IMR-90 (cell line): ENCODE measurements around the gene NF2. TPM values are rescaled to one million over a fixed set of nuclear protein-coding genes. Genes with fewer than 3 reads are reported as not detected.
A peak's percentile ranks its signal among the peaks of the same experiment; 100 is the strongest.

Source experiments
- ATAC-seq: fragments of 200-7000 bp; cut with Tn5 transposase; 2 replicates; pipeline ENCODE4 v1.9.1; 2020; ENCODE audit warnings: low read depth, mild to moderate bottlenecking, moderate library complexity
- BruUV-seq: library from RNA; stranded (reverse); fragments of 400-500 nt; replicated peaks from 2 replicates; lab custom pipeline; 2021; lab: Mats Ljungman, UMichigan
- CTCF ChIA-PET: fragments of 300-600 bp; formaldehyde crosslinking; extraction: SDS; loops from one replicate; lab custom pipeline; 2021; ENCODE audit warnings: antibody characterized with exemption; lab: Yijun Ruan, JAX
- POLR2A ChIA-PET: fragments of 300-600 bp; sonication (Branson Sonifier 250); formaldehyde crosslinking; loops from one replicate; lab custom pipeline; 2022; ENCODE audit warnings: antibody characterized with exemption; ENCODE audit not compliant: unreplicated experiment; lab: Charles Lee
- DNase-seq: peaks from one replicate; pipeline ENCODE4 v3.0.0; 2013
- H2AFZ ChIP-seq: replicated peaks from 2 replicates; pipeline ENCODE3; 2013; ENCODE audit warnings: low read length, mild to moderate bottlenecking; ENCODE audit not compliant: poor library complexity
- H2AK5ac ChIP-seq: 2 replicates; pipeline ENCODE4 v1.6.1; 2013; ENCODE audit warnings: low read depth, low read length, inconsistent platforms
- H2AK9ac ChIP-seq: replicated peaks from 2 replicates; pipeline ENCODE3; 2013; ENCODE audit warnings: mild to moderate bottlenecking, low read depth, low read length, moderate library complexity; ENCODE audit not compliant: poor library complexity
- H2BK120ac ChIP-seq: 2 replicates; pipeline ENCODE4 v1.6.1; 2013; ENCODE audit warnings: low read depth, low read length, inconsistent platforms
- H2BK15ac ChIP-seq: 3 replicates; pipeline ENCODE4 v1.6.1; 2013; ENCODE audit warnings: low read depth, low read length, inconsistent platforms
- H2BK20ac ChIP-seq: 2 replicates; pipeline ENCODE4 v1.6.1; 2013; ENCODE audit warnings: low read depth, mild to moderate bottlenecking, inconsistent platforms, low read length, moderate library complexity
- H2BK5ac ChIP-seq: 2 replicates; pipeline ENCODE4 v1.6.1; 2013; ENCODE audit warnings: mild to moderate bottlenecking, low read depth, low read length, inconsistent platforms; ENCODE audit not compliant: poor library complexity, severe bottlenecking
- H3K14ac ChIP-seq: replicated peaks from 2 replicates; pipeline ENCODE4 v1.6.1; 2013; ENCODE audit warnings: low read depth, low read length, inconsistent platforms
- H3K18ac ChIP-seq: 2 replicates; pipeline ENCODE4 v1.6.1; 2013; ENCODE audit warnings: low read depth, low read length, control low read depth
- H3K23ac ChIP-seq: 2 replicates; pipeline ENCODE4 v1.6.1; 2013; ENCODE audit warnings: low read depth, low read length, inconsistent platforms
- H3K27ac ChIP-seq: 2 replicates; pipeline ENCODE4 v1.5.1; 2013; ENCODE audit warnings: mild to moderate bottlenecking, control low read depth, low read length; ENCODE audit not compliant: insufficient read depth
- H3K27me3 ChIP-seq: 2 replicates; pipeline ENCODE4 v1.6.1; 2013; ENCODE audit warnings: low read length; ENCODE audit not compliant: control insufficient read depth, insufficient read depth
- H3K36me3 ChIP-seq: 2 replicates; pipeline ENCODE4 v1.6.1; 2013; ENCODE audit warnings: low read length, mixed read lengths; ENCODE audit not compliant: control insufficient read depth, insufficient read depth
- H3K4ac ChIP-seq: 2 replicates; pipeline ENCODE4 v1.6.1; 2013; ENCODE audit warnings: low read depth, low read length, inconsistent platforms
- H3K4me1 ChIP-seq: 2 replicates; pipeline ENCODE4 v1.6.1; 2013; ENCODE audit warnings: low read length, mixed read lengths; ENCODE audit not compliant: control insufficient read depth, insufficient read depth
- H3K4me2 ChIP-seq: 2 replicates; pipeline ENCODE4 v1.6.1; 2013; ENCODE audit warnings: low read depth, mild to moderate bottlenecking, control low read depth, low read length, moderate library complexity
- H3K4me3 ChIP-seq: 2 replicates; pipeline ENCODE4 v1.5.1; 2013; ENCODE audit warnings: low read depth, mild to moderate bottlenecking, control low read depth, low read length, moderate library complexity; ENCODE audit not compliant: insufficient read depth
- H3K56ac ChIP-seq: 2 replicates; pipeline ENCODE4 v1.6.1; 2013; ENCODE audit warnings: low read length, inconsistent platforms; ENCODE audit not compliant: insufficient read depth; ENCODE audit errors: extremely low read depth
- H3K79me1 ChIP-seq, 2 experiments: 2 replicates each; pipeline ENCODE4 v1.6.1; 2013; ENCODE audit warnings: low read length in 2 of 2, inconsistent platforms in 1 of 2, low read depth in 1 of 2
- H3K9ac ChIP-seq: 2 replicates; pipeline ENCODE4 v1.6.1; 2013; ENCODE audit warnings: low read depth, low read length, control low read depth
- H3K9me1 ChIP-seq: 2 replicates; pipeline ENCODE4 v1.6.1; 2013; ENCODE audit warnings: low read length, inconsistent platforms; ENCODE audit not compliant: insufficient read depth
- H3K9me3 ChIP-seq: 2 replicates; pipeline ENCODE4 v1.6.1; 2013; ENCODE audit warnings: low read length; ENCODE audit not compliant: control insufficient read depth, insufficient read depth
- H4K20me1 ChIP-seq: 2 replicates; pipeline ENCODE4 v1.6.1; 2013; ENCODE audit warnings: low read length, inconsistent platforms; ENCODE audit not compliant: insufficient read depth
- H4K5ac ChIP-seq: 2 replicates; pipeline ENCODE4 v1.6.1; 2013; ENCODE audit warnings: mild to moderate bottlenecking, low read depth, low read length, control low read depth
- H4K8ac ChIP-seq, 2 experiments: 2 replicates each; pipeline ENCODE4 v1.6.1; 2013; ENCODE audit warnings: low read depth in 2 of 2, low read length in 2 of 2, control low read depth in 1 of 2, inconsistent platforms in 1 of 2
- H4K91ac ChIP-seq: 2 replicates; pipeline ENCODE4 v1.6.1; 2013; ENCODE audit warnings: low read depth, low read length, inconsistent platforms; ENCODE audit not compliant: insufficient read depth
- BHLHE40 ChIP-seq: fragments of 150-350 bp; IDR thresholded peaks from 2 replicates; pipeline ENCODE4 v1.6.1; 2016; ENCODE audit warnings: mild to moderate bottlenecking, low read depth, low read length
- CEBPB ChIP-seq: IDR thresholded peaks from 2 replicates; pipeline ENCODE4 v1.6.1; 2012; ENCODE audit warnings: low read depth, low read length, improper control_type of control experiment
- MAZ ChIP-seq: IDR thresholded peaks from 2 replicates; pipeline ENCODE4 v1.6.1; 2012; ENCODE audit warnings: low read depth, mild to moderate bottlenecking, low read length, improper control_type of control experiment, moderate library complexity, borderline replicate concordance
- MXI1 ChIP-seq: IDR thresholded peaks from 2 replicates; pipeline ENCODE4 v1.6.1; 2012; ENCODE audit warnings: low read depth, mild to moderate bottlenecking, low read length, moderate library complexity, borderline replicate concordance
- NFE2L2 ChIP-seq: fragments of 150-350 bp; IDR thresholded peaks from 2 replicates; pipeline ENCODE4 v1.6.1; 2016; ENCODE audit warnings: low read depth, mild to moderate bottlenecking, low read length
- POLR2A ChIP-seq: IDR thresholded peaks from 2 replicates; pipeline ENCODE4 v1.6.1; 2012; ENCODE audit warnings: mild to moderate bottlenecking, low read depth, low read length
- RAD21 ChIP-seq: IDR thresholded peaks from 2 replicates; pipeline ENCODE4 v1.6.1; 2012; ENCODE audit warnings: low read length, improper control_type of control experiment
- RFX5 ChIP-seq: IDR thresholded peaks from 2 replicates; pipeline ENCODE4 v1.8.0; 2012; ENCODE audit warnings: low read depth, mild to moderate bottlenecking, low read length, moderate library complexity
- SMC3 ChIP-seq: fragments of 150-350 bp; IDR thresholded peaks from 2 replicates; pipeline ENCODE4 v1.6.1; 2016; ENCODE audit warnings: low read depth, mild to moderate bottlenecking, antibody characterized with exemption, low read length, moderate library complexity
- USF2 ChIP-seq: fragments of 150-350 bp; IDR thresholded peaks from 2 replicates; pipeline ENCODE4 v1.6.1; 2017; ENCODE audit warnings: mild to moderate bottlenecking, antibody characterized with exemption, low read length, low read depth
- WGBS, 2 experiments: methylation state at CpG; one replicate each; pipeline versions ENCODE4 v1.1.5 to v1.1.7; 2013; ENCODE audit warnings: missing lambda C conversion rate in 2 of 2; ENCODE audit not compliant: insufficient read length in 1 of 2; ENCODE audit errors: extremely low coverage in 2 of 2; 5-methylcytosine and 5-hydroxymethylcytosine counted together
- dilution Hi-C: fragments of 300-500 bp; cut with HindIII; formaldehyde crosslinking; loops from one replicate; pipeline ENCODE4 v1.14.3; 2018; ENCODE audit warnings: low sequenced_read_pairs; ENCODE audit not compliant: unreplicated experiment
- in situ Hi-C: fragments of 300-500 bp; cut with MboI; formaldehyde crosslinking; loops from 3 replicates; pipeline ENCODE4 v1.14.3; 2019; ENCODE audit warnings: low sequenced_read_pairs, inconsistent platforms, mixed read lengths
- intact Hi-C: fragments of 100-400 bp; cut with micrococcal nuclease; formaldehyde crosslinking; loops from 2 replicates; pipeline ENCODE4 v1.10.0; 2022
- polyA plus RNA-seq, 3 experiments: library from polyadenylated mRNA; depleted of rRNA; stranded (reverse); fragments of >200 nt; gene quantifications; 2 replicates each; pipeline ENCODE4 v1.2.3, GENCODE V29; 2012; ENCODE audit warnings: low replicate concordance in 1 of 3
- total RNA-seq: library from RNA; depleted of rRNA; stranded (reverse); fragments of >200 nt; gene quantifications from 2 replicates; pipeline ENCODE4 v1.2.3, GENCODE V29; 2012

The NF2 gene
- total and polyA plus RNA-seq, 2 of the 4 experiments (the other 2 are of a cell fraction), result 59.0 to 151 TPM

DNA sequence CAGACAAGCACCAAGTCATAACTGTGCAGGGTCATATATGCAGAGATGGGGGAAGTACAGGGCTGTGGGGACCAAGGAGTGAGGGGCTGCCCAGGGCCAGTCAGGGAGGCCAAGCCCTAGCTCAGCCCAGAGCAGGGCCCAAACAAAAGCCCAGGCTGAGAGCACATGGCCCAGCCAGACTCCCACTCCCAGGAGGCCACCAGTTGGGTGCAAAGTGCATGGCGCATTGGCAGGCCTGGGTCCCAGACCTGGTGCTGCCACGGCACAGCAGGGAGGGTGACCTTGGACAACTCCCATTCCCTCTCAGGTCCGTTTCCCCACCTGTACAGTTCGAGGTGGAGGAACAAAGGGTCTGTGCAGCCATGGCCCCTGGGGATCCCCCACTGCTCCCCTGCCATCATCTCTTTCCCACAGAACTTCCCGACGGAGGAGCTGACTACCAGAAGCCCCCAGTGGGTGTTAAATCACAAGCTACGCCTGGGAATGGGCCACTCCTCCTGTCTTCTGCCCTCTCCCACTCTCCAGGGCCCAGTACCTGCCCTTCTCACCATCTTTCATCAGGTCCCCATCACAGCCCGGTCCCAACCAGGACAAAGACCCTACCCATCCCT is 23.1 kb upstream of the NF2 start:
- Histone ChIP-seq H4K91ac (peak overlapping the region; percentile 57; the same call in 1 of the 2 replicates), H3K4me1 (peaks cover 2% of the 10 kb centered on the region), H3K9ac (peak overlapping the region; percentile 48), H2BK20ac (no peak overlapping the region), H3K36me3 (no peaks in the 10 kb centered on the region), H3K56ac (no peak overlapping the region), H4K20me1 (no peaks in the 10 kb centered on the region), H3K27ac (peak overlapping the region; percentile 26), H3K23ac (peak overlapping the region; percentile 1; the same call in 1 of the 2 replicates), H3K4me2 (peak overlapping the region; percentile 89), H2BK5ac (no peak overlapping the region), H3K27me3 (no peaks in the 10 kb centered on the region), H2AK9ac (peak overlapping the region; percentile 84), H3K4ac (peak overlapping the region; percentile 77), H3K14ac (peak overlapping the region; percentile 82), H2BK120ac (no peak overlapping the region), H3K79me1 (peaks cover 12 to 17% of the 10 kb centered on the region in 2 experiments; a peak in 3 of 4 replicates), H3K18ac (no peak overlapping the region), H2AFZ (peak overlapping the region; percentile 96), H2AK5ac (peak overlapping the region; percentile 76; the same call in 1 of the 2 replicates), H4K8ac (peak overlapping the region; percentile 53 to 91), H2BK15ac (no peak overlapping the region), H4K5ac (peak overlapping the region; percentile 58), H3K4me3 (peak overlapping the region; percentile 51), H3K9me3 (no peaks in the 10 kb centered on the region), H3K9me1 (peaks cover 11% of the 10 kb centered on the region)
- no TSS peak for BruUV-seq
- ATAC-seq (no peak), DNase-seq (no peak)
- CTCF ChIA-PET, result no interaction called here
- intact Hi-C loops, result no loop called here
- dilution Hi-C loops, result no loop called here
- POLR2A ChIA-PET, result no interaction called here
- WGBS, 2 experiments, result 7% methylated on average over 4 of the region's 8 CpGs; no CpG with 5 or more reads in 1 of the 2 experiments
- in situ Hi-C loops, result no loop called here
- TF ChIP-seq SMC3 (no peak), RFX5 (no peak), RAD21 (no peak), POLR2A (no peak), MAZ (no peak), CEBPB (no peak), NFE2L2 (no peak), USF2 (no peak), BHLHE40 (no peak), MXI1 (no peak)
